ENCODE results near the gene DIP2A.
"Not testable (repeated sequence)": the region's sequence is repeated elsewhere in the genome, so short reads cannot be mapped to it uniquely, and the experiment has no call there.

Gene DIP2A

GRCh38 chr21:46482225-46482845 is 23.6 kb downstream of the DIP2A start:
- no peak for DNase-seq (ENCODE audit: low spot score)

- no peak for DNase-seq (ENCODE audit: low spot score)
These were observed 24.1 kb downstream of the DIP2A start for GRCh38 chr21:46482846-46483231.

- DNase-seq (ENCODE audit: low spot score), result no peak
These were observed 24.9 kb downstream of the DIP2A start for GRCh38 chr21:46483300-46484295.

- no peak for DNase-seq (ENCODE audit: low spot score)
These were observed 27.9 kb downstream of the DIP2A start for GRCh38 chr21:46486481-46487126.

- no peak for DNase-seq (ENCODE audit: low spot score)
These were observed 30.5 kb downstream of the DIP2A start for GRCh38 chr21:46489162-46489663.

GRCh38 chr21:46489800-46490199 is 31.1 kb downstream of the DIP2A start:
- no peak for DNase-seq (ENCODE audit: low spot score)

- DNase-seq (ENCODE audit: low spot score), result no peak
These were observed 32.9 kb downstream of the DIP2A start for GRCh38 chr21:46491553-46491952.

- DNase-seq (ENCODE audit: low spot score), result no peak
These were observed 34.2 kb downstream of the DIP2A start for GRCh38 chr21:46492851-46493250.

- no peak for DNase-seq (ENCODE audit: low spot score)
These were observed 35.1 kb downstream of the DIP2A start for GRCh38 chr21:46493828-46494227.

GRCh38 chr21:46498335-46499050 is 39.8 kb downstream of the DIP2A start:
- no peak for DNase-seq (ENCODE audit: low spot score)

GRCh38 chr21:46500224-46500861 is 41.7 kb downstream of the DIP2A start:
- DNase-seq (ENCODE audit: low spot score), result peak; percentile 36

- no peak for DNase-seq (ENCODE audit: low spot score)
These were observed 45.3 kb downstream of the DIP2A start for GRCh38 chr21:46503922-46504550.

GRCh38 chr21:46504666-46505065 is 46.0 kb downstream of the DIP2A start:
- no peak for DNase-seq (ENCODE audit: low spot score)

GRCh38 chr21:46507562-46507961 is 48.9 kb downstream of the DIP2A start:
- no peak for DNase-seq (ENCODE audit: low spot score)

- DNase-seq (ENCODE audit: low spot score), result no peak
These were observed 51.2 kb downstream of the DIP2A start for GRCh38 chr21:46509741-46510502.

GRCh38 chr21:46515109-46515508 is 56.4 kb downstream of the DIP2A start:
- no peak for DNase-seq (ENCODE audit: low spot score)

- no peak for DNase-seq (ENCODE audit: low spot score)
These were observed 57.4 kb downstream of the DIP2A start for GRCh38 chr21:46516068-46516467.

GRCh38 chr21:46517361-46517760 is 58.7 kb downstream of the DIP2A start:
- no peak for DNase-seq (ENCODE audit: low spot score)

- DNase-seq (ENCODE audit: low spot score), result peak; percentile 14
These were observed 60.4 kb downstream of the DIP2A start for GRCh38 chr21:46518983-46519583.

GRCh38 chr21:46527393-46527792 is 68.7 kb downstream of the DIP2A start:
- not testable (repeated sequence) for DNase-seq (ENCODE audit: low spot score)

Data from COLO829 (cell line).